Stimulated activated CD4-positive, alpha-beta T cell treated with anti-CD3 and anti-CD28 coated beads, Interleukin-2, amount 100 ng/mL, for 24 hours (primary cell): ENCODE data around the gene SHFL.

ENCODE experiments used
- DNase-seq, 2 donors: peaks; one replicate each; pipeline ENCODE4 v3.0.0-alpha.2; 2020

SHFL gene

GRCh38 chr19:10088949-10089554 is 2.9 kb downstream of the SHFL start:
- no peak for DNase-seq

- DNase-seq: no peak
These were observed 3.8 kb downstream of the SHFL start for GRCh38 chr19:10089801-10090375.

- no peak for DNase-seq
These were observed 5.2 kb downstream of the SHFL start for GRCh38 chr19:10091370-10091687.

GRCh38 chr19:10091895-10092641 is 6.0 kb downstream of the SHFL start:
- DNase-seq: no peak

- no peak for DNase-seq
These were observed 6.7 kb downstream of the SHFL start for GRCh38 chr19:10092648-10093294.

GRCh38 chr19:10093295-10094186 is 7.4 kb downstream of the SHFL start:
- DNase-seq: no peak

- DNase-seq: no peak
These were observed 9.5 kb downstream of the SHFL start for GRCh38 chr19:10095622-10095947.

- peak; percentile 86 to 89 for DNase-seq
These were observed 10.0 kb downstream of the SHFL start for GRCh38 chr19:10095948-10096614.

GRCh38 chr19:10096615-10096963 is 10.5 kb downstream of the SHFL start:
- DNase-seq: no peak

- no peak for DNase-seq
These were observed 14.2 kb downstream of the SHFL start for GRCh38 chr19:10100163-10100785.

GRCh38 chr19:10102787-10103236 is 16.7 kb downstream of the SHFL start:
- DNase-seq: no peak

GRCh38 chr19:10104130-10104513 is 18.0 kb downstream of the SHFL start:
- no peak for DNase-seq

GRCh38 chr19:10104665-10105508 is 18.8 kb downstream of the SHFL start:
- peak; percentile 74 to 77 for DNase-seq

- DNase-seq: peak; percentile 84 to 85
These were observed 19.5 kb downstream of the SHFL start for GRCh38 chr19:10105509-10106099.

- peak; percentile 96 to 98 for DNase-seq
These were observed 20.2 kb downstream of the SHFL start, which contains the start of gene PPAN for GRCh38 chr19:10106100-10106936. PPAN (plus strand) TSS chr19:10106362; CDS start chr19:10106395, 33 bp downstream.

- DNase-seq: no peak
These were observed 21.1 kb downstream of the SHFL start for GRCh38 chr19:10107254-10107653.

GRCh38 chr19:10107817-10108367 is 21.8 kb downstream of the SHFL start:
- no peak for DNase-seq

GRCh38 chr19:10109528-10109927 is 23.4 kb downstream of the SHFL start:
- no peak for DNase-seq
